GM23338 (cell line): ENCODE measurements around the gene WASF2. TPM values are rescaled to one million over a fixed set of nuclear protein-coding genes. Genes with fewer than 3 reads are reported as not detected.

Experiments
- ATAC-seq: fragments of 200-7000 bp; cut with Tn5 transposase; 3 replicates; pipeline ENCODE4 v1.9.1; 2020
- DNase-seq: peaks from one replicate; pipeline ENCODE4 v3.0.0-alpha.2; 2015; ENCODE audit warnings: low spot score
- H2AFZ ChIP-seq: fragments of 200-600 bp; sonication (generic); 2 replicates; pipeline ENCODE4 v1.8.0; 2016; ENCODE audit warnings: antibody characterized with exemption, mild to moderate bottlenecking, moderate library complexity
- H3F3A ChIP-seq: fragments of 200-600 bp; sonication (generic); replicated peaks from 2 replicates; pipeline ENCODE4 v1.8.0; 2017; ENCODE audit warnings: antibody characterized with exemption, mixed run types, low read depth
- H3K27ac ChIP-seq: fragments of 200-600 bp; sonication (generic); 2 replicates; pipeline ENCODE4 v1.6.1; 2016; ENCODE audit warnings: low read depth
- H3K27me3 ChIP-seq: fragments of 200-600 bp; sonication (generic); 2 replicates; pipeline ENCODE4 v1.8.0; 2016; ENCODE audit warnings: mild to moderate bottlenecking, mixed run types, moderate library complexity; ENCODE audit not compliant: insufficient read depth
- H3K36me3 ChIP-seq: fragments of 200-600 bp; sonication (generic); 2 replicates; pipeline ENCODE4 v1.8.0; 2016; ENCODE audit warnings: mild to moderate bottlenecking; ENCODE audit not compliant: insufficient read depth
- H3K4me1 ChIP-seq: fragments of 200-600 bp; sonication (generic); 2 replicates; pipeline ENCODE4 v1.8.0; 2016; ENCODE audit warnings: mild to moderate bottlenecking, moderate library complexity; ENCODE audit not compliant: insufficient read depth
- H3K4me2 ChIP-seq: fragments of 200-600 bp; sonication (generic); 2 replicates; pipeline ENCODE4 v1.7.1; 2017; ENCODE audit warnings: mixed run types
- H3K4me3 ChIP-seq: fragments of 200-600 bp; sonication (generic); 2 replicates; pipeline ENCODE4 v1.6.1; 2016; ENCODE audit warnings: mixed run types
- H3K79me2 ChIP-seq: fragments of 200-600 bp; sonication (generic); replicated peaks from 2 replicates; pipeline ENCODE4 v1.8.0; 2017; ENCODE audit warnings: mild to moderate bottlenecking; ENCODE audit not compliant: insufficient read depth
- H3K9me2 ChIP-seq: fragments of 200-600 bp; sonication (generic); 2 replicates; pipeline ENCODE4 v1.8.0; 2017; ENCODE audit not compliant: insufficient read depth
- H4K20me1 ChIP-seq: fragments of 200-600 bp; sonication (generic); replicated peaks from 2 replicates; pipeline ENCODE4 v1.8.0; 2017; ENCODE audit warnings: mild to moderate bottlenecking; ENCODE audit not compliant: insufficient read depth
- H3K27ac Mint-ChIP-seq: 2 replicates; pipeline ENCODE4 v1.8.0; 2020; ENCODE audit warnings: inconsistent platforms, mild to moderate bottlenecking, moderate library complexity, mixed read lengths
- H3K27me3 Mint-ChIP-seq: 3 replicates; pipeline ENCODE4 v1.8.0; 2022; ENCODE audit warnings: low read depth, mild to moderate bottlenecking, moderate library complexity, mixed read lengths, inconsistent platforms; ENCODE audit not compliant: insufficient read depth, poor library complexity
- H3K36me3 Mint-ChIP-seq: 3 replicates; pipeline ENCODE4 v1.8.0; 2021; ENCODE audit warnings: low read depth, mild to moderate bottlenecking, inconsistent platforms, moderate library complexity, mixed read lengths
- H3K4me1 Mint-ChIP-seq: 3 replicates; pipeline ENCODE4 v1.8.0; 2020; ENCODE audit warnings: mild to moderate bottlenecking, inconsistent platforms, mixed read lengths
- H3K4me3 Mint-ChIP-seq: 3 replicates; pipeline ENCODE4 v1.8.0; 2021; ENCODE audit warnings: moderate library complexity, mild to moderate bottlenecking, inconsistent platforms, mixed read lengths
- H3K9me3 Mint-ChIP-seq: 3 replicates; pipeline ENCODE4 v1.8.0; 2020; ENCODE audit warnings: moderate library complexity, mild to moderate bottlenecking, inconsistent platforms, mixed read lengths
- CREB1 ChIP-seq: fragments of 250-450 bp; sonication (Bioruptor Pico); IDR thresholded peaks from 2 replicates; pipeline ENCODE4 v1.5.0; 2020; ENCODE audit warnings: low read depth, mild to moderate bottlenecking, moderate library complexity
- EZH2 ChIP-seq: fragments of 200-600 bp; sonication (generic); IDR thresholded peaks from one replicate; pipeline ENCODE4 v1.8.0; 2017; ENCODE audit warnings: antibody characterized with exemption, mild to moderate bottlenecking, low read depth; ENCODE audit not compliant: unreplicated experiment
- EZH2phosphoT487 ChIP-seq: fragments of 200-600 bp; sonication (generic); IDR thresholded peaks from one replicate; pipeline ENCODE4 v1.8.1; 2018; ENCODE audit warnings: antibody characterized with exemption; ENCODE audit not compliant: unreplicated experiment
- JUNB ChIP-seq: IDR thresholded peaks from one replicate; pipeline ENCODE4 v1.6.1; 2016; ENCODE audit warnings: antibody characterized with exemption; ENCODE audit not compliant: unreplicated experiment
- NANOG ChIP-seq: IDR thresholded peaks from 2 replicates; pipeline ENCODE4 v1.6.1; 2016; ENCODE audit warnings: antibody characterized with exemption, borderline replicate concordance
- POLR2AphosphoS5 ChIP-seq: IDR thresholded peaks from 2 replicates; pipeline ENCODE4 v1.6.1; 2016; ENCODE audit warnings: antibody characterized with exemption, low read depth
- STAT1 ChIP-seq: IDR thresholded peaks from one replicate; pipeline ENCODE4 v1.6.1; 2016; ENCODE audit warnings: antibody characterized with exemption; ENCODE audit not compliant: unreplicated experiment
- ZNF114 ChIP-seq: fragments of 250-450 bp; sonication (Bioruptor Pico); IDR thresholded peaks from 2 replicates; pipeline ENCODE4 v1.5.0; 2020; ENCODE audit warnings: mild to moderate bottlenecking, moderate library complexity
- ZNF331 ChIP-seq: fragments of 250-450 bp; sonication (Bioruptor Pico); IDR thresholded peaks from 2 replicates; pipeline ENCODE4 v1.5.0; 2020; ENCODE audit warnings: low read depth, mild to moderate bottlenecking, moderate library complexity
- polyA plus RNA-seq: library from polyadenylated mRNA; unstranded; fragments of >200 nt; fragmentation: Nextera tagmentation; extraction: Ambion mirVana; gene quantifications from 2 replicates; pipeline ENCODE4 v1.2.1, GENCODE V29; 2016
- total RNA-seq: library from RNA; depleted of rRNA; stranded (reverse); fragments of >200 nt; shearing (Covaris generic); gene quantifications from 2 replicates; pipeline ENCODE4 v1.2.3, GENCODE V29; 2014
- TF ChIP-seq, protein P1 (sequence below): IDR thresholded peaks from 2 replicates; pipeline ENCODE4 v1.6.1; 2016; ENCODE audit warnings: antibody characterized with exemption
- TF ChIP-seq, protein P2 (sequence below), 2 experiments: fragments of 200-600 bp in 1 of 2; sonication (generic) in 1 of 2; conservative IDR thresholded peaks; 2 replicates each; pipeline versions ENCODE4 v1.5.1 to v1.6.1; 2016 to 2017; ENCODE audit warnings: antibody characterized with exemption in 2 of 2, low read depth in 2 of 2, mild to moderate bottlenecking in 2 of 2, moderate library complexity in 1 of 2
- TF ChIP-seq, protein P3 (sequence below): IDR thresholded peaks from one replicate; pipeline ENCODE4 v1.6.1; 2018; ENCODE audit warnings: antibody characterized with exemption; ENCODE audit not compliant: unreplicated experiment

WASF2 gene
- total and polyA plus RNA-seq, 2 experiments from 2014 or later = 40.9 to 95.6 TPM

GRCh38 chr1:27380224-27380623, 109.7 kb downstream of the WASF2 start:
- H3F3A ChIP-seq = no peaks in the 10 kb centered on the region
- ATAC-seq (no peak), DNase-seq (no peak)
- H3K9me3 Mint-ChIP-seq = no peaks in the 10 kb centered on the region
- H3K79me2 ChIP-seq = no peaks in the 10 kb centered on the region
- H2AFZ ChIP-seq = no peak overlapping the region
- no peaks in the 10 kb centered on the region for H3K9me2 ChIP-seq
- no peak overlapping the region for H3K4me3 Mint-ChIP-seq
- no peaks in the 10 kb centered on the region for H3K36me3 Mint-ChIP-seq
- H3K27me3 Mint-ChIP-seq = peaks cover 8% of the 10 kb centered on the region
- H3K36me3 ChIP-seq = no peaks in the 10 kb centered on the region
- H3K27ac ChIP-seq = no peak overlapping the region
- no peak overlapping the region for H3K4me2 ChIP-seq
- no peaks in the 10 kb centered on the region for H4K20me1 ChIP-seq
- H3K27me3 ChIP-seq = peaks cover 5% of the 10 kb centered on the region
- no peak overlapping the region for H3K27ac Mint-ChIP-seq
- H3K4me3 ChIP-seq = no peak overlapping the region
- H3K4me1 Mint-ChIP-seq = peaks cover 6% of the 10 kb centered on the region; the same call in 1 of the 3 replicates
- H3K4me1 ChIP-seq = peaks cover 3% of the 10 kb centered on the region; the same call in 1 of the 2 replicates
- no peak for TF ChIP-seq STAT1

DNA sequence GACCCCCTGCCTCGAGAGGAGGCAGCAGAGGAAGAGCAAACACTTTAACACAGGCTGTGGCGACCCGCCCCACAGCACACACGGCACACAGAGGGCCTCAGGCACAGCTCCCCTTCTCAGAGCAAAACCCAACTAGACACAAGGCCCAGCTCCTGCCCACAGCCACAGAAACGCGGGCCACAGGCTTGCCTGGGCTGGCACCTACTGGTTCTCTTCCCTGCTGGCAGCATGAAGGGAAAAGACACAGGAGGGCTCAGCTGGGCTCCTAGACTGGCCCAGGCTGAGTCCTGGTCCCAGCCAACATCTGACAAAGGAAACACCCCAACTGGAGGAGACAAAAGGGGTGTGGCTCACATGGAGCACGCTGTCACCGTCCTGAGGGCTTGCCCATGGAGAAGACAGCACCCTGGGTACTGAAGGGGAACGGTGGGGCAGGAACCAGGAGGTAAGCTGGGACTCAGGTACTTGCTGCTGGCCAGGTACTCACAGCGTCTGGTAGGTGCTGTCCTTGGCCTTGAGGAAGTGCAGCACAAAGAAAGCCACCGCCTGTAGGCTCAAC, 110.3 kb downstream of the WASF2 start:
- ATAC-seq (no peak), DNase-seq (no peak)
- H3K27me3 ChIP-seq = peaks cover 5% of the 10 kb centered on the region
- H3F3A ChIP-seq = no peaks in the 10 kb centered on the region
- H3K4me2 ChIP-seq = no peak overlapping the region
- no peaks in the 10 kb centered on the region for H3K9me2 ChIP-seq
- H3K9me3 Mint-ChIP-seq = no peaks in the 10 kb centered on the region
- peaks cover 3% of the 10 kb centered on the region; the same call in 1 of the 2 replicates for H3K4me1 ChIP-seq
- H3K4me3 Mint-ChIP-seq = no peak overlapping the region
- H3K4me1 Mint-ChIP-seq = peaks cover 6% of the 10 kb centered on the region; the same call in 1 of the 3 replicates
- H3K36me3 Mint-ChIP-seq = no peaks in the 10 kb centered on the region
- H3K79me2 ChIP-seq = no peaks in the 10 kb centered on the region
- H2AFZ ChIP-seq = no peak overlapping the region
- H3K27ac Mint-ChIP-seq = no peak overlapping the region
- H4K20me1 ChIP-seq = no peaks in the 10 kb centered on the region
- H3K27me3 Mint-ChIP-seq = peaks cover 8% of the 10 kb centered on the region
- H3K36me3 ChIP-seq = no peaks in the 10 kb centered on the region
- no peak overlapping the region for H3K27ac ChIP-seq
- H3K4me3 ChIP-seq = no peak overlapping the region
- TF ChIP-seq CREB1 (CRISPR knock-in tag) (no peak), ZNF331 (CRISPR knock-in tag) (no peak), ZNF114 (CRISPR knock-in tag) (no peak), EZH2phosphoT487 (no peak), JUNB (no peak), NANOG (no peak), EZH2 (no peak), POLR2AphosphoS5 (no peak), STAT1 (no peak)
- TF ChIP-seq, protein P1, sequence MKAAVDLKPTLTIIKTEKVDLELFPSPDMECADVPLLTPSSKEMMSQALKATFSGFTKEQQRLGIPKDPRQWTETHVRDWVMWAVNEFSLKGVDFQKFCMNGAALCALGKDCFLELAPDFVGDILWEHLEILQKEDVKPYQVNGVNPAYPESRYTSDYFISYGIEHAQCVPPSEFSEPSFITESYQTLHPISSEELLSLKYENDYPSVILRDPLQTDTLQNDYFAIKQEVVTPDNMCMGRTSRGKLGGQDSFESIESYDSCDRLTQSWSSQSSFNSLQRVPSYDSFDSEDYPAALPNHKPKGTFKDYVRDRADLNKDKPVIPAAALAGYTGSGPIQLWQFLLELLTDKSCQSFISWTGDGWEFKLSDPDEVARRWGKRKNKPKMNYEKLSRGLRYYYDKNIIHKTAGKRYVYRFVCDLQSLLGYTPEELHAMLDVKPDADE = no peak
- TF ChIP-seq, protein P2, sequence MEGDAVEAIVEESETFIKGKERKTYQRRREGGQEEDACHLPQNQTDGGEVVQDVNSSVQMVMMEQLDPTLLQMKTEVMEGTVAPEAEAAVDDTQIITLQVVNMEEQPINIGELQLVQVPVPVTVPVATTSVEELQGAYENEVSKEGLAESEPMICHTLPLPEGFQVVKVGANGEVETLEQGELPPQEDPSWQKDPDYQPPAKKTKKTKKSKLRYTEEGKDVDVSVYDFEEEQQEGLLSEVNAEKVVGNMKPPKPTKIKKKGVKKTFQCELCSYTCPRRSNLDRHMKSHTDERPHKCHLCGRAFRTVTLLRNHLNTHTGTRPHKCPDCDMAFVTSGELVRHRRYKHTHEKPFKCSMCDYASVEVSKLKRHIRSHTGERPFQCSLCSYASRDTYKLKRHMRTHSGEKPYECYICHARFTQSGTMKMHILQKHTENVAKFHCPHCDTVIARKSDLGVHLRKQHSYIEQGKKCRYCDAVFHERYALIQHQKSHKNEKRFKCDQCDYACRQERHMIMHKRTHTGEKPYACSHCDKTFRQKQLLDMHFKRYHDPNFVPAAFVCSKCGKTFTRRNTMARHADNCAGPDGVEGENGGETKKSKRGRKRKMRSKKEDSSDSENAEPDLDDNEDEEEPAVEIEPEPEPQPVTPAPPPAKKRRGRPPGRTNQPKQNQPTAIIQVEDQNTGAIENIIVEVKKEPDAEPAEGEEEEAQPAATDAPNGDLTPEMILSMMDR (conservative IDR thresholded peaks at IDR 0.05; ENCODE audit: low read depth in 2 of 2) = no peak
- TF ChIP-seq, protein P3, sequence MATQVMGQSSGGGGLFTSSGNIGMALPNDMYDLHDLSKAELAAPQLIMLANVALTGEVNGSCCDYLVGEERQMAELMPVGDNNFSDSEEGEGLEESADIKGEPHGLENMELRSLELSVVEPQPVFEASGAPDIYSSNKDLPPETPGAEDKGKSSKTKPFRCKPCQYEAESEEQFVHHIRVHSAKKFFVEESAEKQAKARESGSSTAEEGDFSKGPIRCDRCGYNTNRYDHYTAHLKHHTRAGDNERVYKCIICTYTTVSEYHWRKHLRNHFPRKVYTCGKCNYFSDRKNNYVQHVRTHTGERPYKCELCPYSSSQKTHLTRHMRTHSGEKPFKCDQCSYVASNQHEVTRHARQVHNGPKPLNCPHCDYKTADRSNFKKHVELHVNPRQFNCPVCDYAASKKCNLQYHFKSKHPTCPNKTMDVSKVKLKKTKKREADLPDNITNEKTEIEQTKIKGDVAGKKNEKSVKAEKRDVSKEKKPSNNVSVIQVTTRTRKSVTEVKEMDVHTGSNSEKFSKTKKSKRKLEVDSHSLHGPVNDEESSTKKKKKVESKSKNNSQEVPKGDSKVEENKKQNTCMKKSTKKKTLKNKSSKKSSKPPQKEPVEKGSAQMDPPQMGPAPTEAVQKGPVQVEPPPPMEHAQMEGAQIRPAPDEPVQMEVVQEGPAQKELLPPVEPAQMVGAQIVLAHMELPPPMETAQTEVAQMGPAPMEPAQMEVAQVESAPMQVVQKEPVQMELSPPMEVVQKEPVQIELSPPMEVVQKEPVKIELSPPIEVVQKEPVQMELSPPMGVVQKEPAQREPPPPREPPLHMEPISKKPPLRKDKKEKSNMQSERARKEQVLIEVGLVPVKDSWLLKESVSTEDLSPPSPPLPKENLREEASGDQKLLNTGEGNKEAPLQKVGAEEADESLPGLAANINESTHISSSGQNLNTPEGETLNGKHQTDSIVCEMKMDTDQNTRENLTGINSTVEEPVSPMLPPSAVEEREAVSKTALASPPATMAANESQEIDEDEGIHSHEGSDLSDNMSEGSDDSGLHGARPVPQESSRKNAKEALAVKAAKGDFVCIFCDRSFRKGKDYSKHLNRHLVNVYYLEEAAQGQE = no peak
